22Rv1 (cell line): ENCODE results near the gene NUB1.

Experiments
- CTCF ChIP-seq: fragments of 450-650 bp; IDR thresholded peaks from 2 replicates; pipeline ENCODE4 v1.5.1; 2017; ENCODE audit warnings: mild to moderate bottlenecking
- ZFX ChIP-seq: fragments of 450-650 bp; IDR thresholded peaks from 2 replicates; pipeline ENCODE4 v1.6.1; 2017; ENCODE audit warnings: antibody characterized with exemption, borderline replicate concordance

GRCh38 chr7:151408839-151409666, 67.4 kb downstream of the NUB1 start:
- TF ChIP-seq CTCF (no peak), ZFX (no peak)
